Epithelial cell of esophagus (primary cell): ENCODE measurements around the gene MYO9B.
"Not testable (repeated sequence)": the region's sequence is repeated elsewhere in the genome, so short reads cannot be mapped to it uniquely, and the experiment has no call there.

Experiments
- DNase-seq: peaks from one replicate; pipeline ENCODE4 v3.0.0; 2010; ENCODE audit warnings: low read depth
- H3K4me3 ChIP-seq: 2 replicates; pipeline ENCODE4 v1.5.1; 2011; ENCODE audit warnings: mild to moderate bottlenecking, low read length, control low read depth
- CTCF ChIP-seq: IDR thresholded peaks from 2 replicates; pipeline ENCODE4 v1.5.1; 2011; ENCODE audit warnings: low read depth, mild to moderate bottlenecking, low read length, control low read depth, inconsistent platforms; ENCODE audit not compliant: insufficient read depth; ENCODE audit errors: missing control alignments

MYO9B gene

DNA sequence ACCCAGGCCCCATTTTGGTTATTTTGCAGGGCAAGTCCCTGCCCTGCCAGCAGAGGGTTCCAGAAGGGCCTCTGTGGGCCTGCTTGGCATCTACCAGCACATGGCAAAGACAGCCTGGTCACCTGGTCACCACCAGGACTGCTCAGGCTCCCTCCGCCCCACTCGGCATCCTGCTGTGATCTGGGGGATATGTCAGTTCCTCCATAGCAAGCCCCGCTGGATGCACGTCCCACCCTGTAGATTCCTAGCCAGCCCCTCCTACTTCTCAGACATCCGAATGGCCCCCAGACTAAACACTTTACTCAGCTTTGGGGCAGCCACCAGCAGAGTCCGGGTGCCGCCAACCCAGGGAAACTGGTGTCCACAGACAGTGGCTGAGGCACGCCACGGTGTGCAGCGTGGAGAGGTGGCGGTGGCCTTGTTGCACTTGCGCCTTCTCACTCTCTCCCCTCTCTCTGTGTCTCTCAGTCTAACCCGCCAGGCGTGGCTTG, 107.7 kb downstream of the MYO9B start:
- H3K4me3 ChIP-seq = no peak overlapping the region

GRCh38 chr19:17183858-17184321, 108.3 kb downstream of the MYO9B start:
- TF ChIP-seq CTCF = no peak
- H3K4me3 ChIP-seq = no peak overlapping the region
- no peak for DNase-seq

More for the DNA sequence above, 107.7 kb downstream of the MYO9B start:
- no peak for DNase-seq
- no peak for TF ChIP-seq CTCF

DNA sequence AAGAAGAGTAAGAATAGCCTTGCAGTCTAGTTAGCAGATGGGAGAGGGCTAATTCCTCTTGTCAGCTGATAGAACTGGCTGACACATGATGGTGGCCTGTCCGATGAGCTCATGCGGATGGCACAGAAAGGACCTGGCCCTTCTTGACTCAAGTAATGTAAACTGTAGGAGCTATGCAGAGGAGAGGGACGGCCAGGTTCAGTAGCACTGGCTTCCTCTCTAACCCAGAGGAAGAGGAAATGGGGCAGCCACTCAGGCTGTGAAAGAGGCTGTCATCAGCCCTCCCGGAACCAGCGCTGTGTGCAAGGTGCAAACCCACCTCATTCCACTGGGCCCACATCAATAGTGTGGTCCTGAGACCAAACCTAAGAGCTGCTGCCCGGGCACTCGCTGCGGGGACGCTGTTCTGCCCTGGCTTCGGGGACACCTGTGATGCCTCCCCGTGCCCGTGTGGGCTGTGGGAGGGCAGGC, 108.8 kb downstream of the MYO9B start:
- no peak for DNase-seq
- TF ChIP-seq CTCF = no peak
- no peak overlapping the region for H3K4me3 ChIP-seq

GRCh38 chr19:17185590-17185989, 110.0 kb downstream of the MYO9B start:
- TF ChIP-seq CTCF = no peak
- no peak overlapping the region for H3K4me3 ChIP-seq
- no peak for DNase-seq

DNA sequence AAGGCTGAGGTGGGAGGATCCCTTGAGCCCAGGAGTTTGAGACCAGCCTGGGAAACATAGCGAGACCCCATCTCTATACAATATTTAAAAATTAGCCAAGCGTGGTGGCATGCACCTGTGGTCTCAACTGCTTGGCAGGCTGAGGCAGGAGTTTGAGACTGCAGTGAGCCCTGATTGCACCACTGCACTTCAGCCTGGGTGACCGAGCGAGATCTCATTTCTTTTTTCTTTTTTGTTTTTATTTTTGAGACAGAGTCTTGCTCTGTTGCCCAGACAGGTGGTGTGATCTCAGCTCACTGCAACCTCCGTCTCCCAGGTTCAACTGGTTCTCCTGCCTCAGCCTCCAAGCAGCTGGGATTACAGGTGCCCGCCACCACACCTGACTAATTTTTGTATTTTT, 116.2 kb downstream of the MYO9B start:
- H3K4me3 ChIP-seq, DNase-seq: not testable (repeated sequence)

DNA sequence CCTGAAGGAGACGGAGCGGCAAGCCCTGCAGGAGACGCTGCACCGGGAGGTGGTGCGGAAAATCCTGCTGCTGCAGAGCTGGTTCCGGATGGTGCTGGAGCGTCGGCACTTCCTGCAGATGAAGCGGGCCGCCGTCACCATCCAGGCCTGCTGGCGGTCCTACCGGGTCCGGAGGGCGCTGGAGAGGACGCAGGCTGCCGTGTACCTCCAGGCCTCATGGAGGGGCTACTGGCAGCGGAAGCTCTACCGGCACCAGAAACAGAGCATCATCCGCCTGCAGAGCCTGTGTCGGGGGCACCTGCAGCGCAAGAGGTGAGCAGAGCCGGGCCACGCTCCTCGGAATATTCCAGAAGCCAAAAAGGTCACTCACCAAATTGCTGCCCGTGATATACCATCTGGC, 117.2 kb downstream of the MYO9B start:
- no peak overlapping the region for H3K4me3 ChIP-seq
- no peak for DNase-seq
- no peak for TF ChIP-seq CTCF

DNA sequence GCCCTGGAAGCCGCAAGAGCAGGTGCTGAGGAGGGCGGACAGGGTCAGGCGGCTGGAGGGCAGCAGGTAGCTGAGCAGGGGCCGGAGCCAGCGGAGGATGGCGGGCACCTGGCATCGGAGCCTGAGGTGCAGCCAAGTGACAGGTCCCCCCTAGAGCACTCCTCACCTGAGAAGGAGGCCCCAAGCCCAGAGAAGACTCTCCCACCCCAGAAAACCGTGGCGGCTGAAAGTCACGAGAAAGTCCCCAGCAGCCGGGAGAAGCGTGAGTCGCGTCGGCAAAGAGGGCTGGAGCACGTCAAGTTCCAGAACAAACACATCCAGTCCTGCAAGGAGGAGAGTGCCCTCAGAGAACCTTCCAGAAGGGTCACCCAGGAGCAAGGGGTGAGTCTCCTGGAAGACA, 119.0 kb downstream of the MYO9B start:
- no peak for DNase-seq
- no peak overlapping the region for H3K4me3 ChIP-seq
- no peak for TF ChIP-seq CTCF
